GM21447 (cell line): ENCODE data around the gene EHBP1.

ENCODE experiments used
- ATAC-seq: cut with Tn5 transposase; IDR thresholded peaks from one replicate; pipeline ENCODE4 v1.9.1; 2021; ENCODE audit not compliant: unreplicated experiment

Gene EHBP1

DNA sequence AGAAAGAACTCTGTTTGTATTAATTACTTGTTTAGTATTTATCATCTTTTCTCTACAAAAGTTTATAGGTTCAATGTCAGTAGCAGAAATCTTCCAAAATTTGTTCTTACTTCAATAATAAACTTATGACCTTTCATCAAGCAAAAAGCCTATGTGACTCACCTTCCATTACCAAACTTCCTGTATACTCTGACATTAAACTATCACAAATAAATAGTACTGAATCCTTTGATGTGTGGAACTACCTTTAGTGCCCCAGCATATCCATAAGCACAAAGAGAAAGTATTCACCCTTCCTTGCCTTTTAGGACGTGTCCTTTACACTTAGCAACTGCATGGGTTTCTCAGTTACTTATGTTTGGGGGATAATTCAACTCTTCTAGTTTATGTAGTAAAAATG, 166.0 kb downstream of the EHBP1 start:
- ATAC-seq, result no peak

DNA sequence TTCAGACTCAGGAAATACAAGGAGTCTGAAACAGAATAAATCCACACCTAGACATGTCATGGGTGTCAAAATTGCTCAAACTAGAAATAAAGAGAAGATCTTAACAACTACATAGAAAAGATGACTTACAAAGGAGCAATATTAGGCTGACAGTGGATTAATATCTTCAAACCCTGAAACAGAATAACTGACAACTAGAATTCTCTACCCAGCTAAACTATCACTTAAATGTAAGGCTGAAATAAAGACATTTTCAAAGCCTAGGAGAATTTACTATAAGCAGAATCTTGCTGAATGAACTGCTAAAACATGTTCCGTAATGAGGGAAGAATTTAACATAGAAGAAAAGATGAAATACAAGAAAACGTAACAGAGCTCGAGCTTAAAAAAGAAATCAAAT, 168.1 kb downstream of the EHBP1 start:
- ATAC-seq, result no peak

DNA sequence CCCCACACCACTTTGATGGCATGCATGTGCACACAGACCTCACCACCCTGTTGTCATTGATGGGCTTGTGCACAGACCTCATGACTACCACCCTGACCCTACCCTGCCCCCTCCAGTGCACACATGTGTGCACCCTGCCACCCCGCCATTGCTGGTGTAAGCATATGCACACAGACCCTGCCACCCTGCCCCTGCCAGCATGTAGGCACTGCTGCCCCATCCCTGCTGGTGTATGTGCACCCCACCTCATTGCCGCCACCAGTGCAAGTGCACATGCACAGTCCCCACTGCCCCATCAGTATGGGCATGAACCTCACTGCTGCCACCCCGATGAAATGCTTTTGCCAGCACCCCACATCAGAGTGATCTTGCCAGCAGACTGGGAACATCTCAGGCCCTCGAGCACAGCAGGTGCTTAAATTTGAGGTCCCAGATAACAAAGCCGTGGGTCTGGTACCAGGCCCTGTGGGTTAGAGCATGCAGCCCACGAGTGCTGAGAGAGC, 169.4 kb downstream of the EHBP1 start:
- ATAC-seq, result no peak

DNA sequence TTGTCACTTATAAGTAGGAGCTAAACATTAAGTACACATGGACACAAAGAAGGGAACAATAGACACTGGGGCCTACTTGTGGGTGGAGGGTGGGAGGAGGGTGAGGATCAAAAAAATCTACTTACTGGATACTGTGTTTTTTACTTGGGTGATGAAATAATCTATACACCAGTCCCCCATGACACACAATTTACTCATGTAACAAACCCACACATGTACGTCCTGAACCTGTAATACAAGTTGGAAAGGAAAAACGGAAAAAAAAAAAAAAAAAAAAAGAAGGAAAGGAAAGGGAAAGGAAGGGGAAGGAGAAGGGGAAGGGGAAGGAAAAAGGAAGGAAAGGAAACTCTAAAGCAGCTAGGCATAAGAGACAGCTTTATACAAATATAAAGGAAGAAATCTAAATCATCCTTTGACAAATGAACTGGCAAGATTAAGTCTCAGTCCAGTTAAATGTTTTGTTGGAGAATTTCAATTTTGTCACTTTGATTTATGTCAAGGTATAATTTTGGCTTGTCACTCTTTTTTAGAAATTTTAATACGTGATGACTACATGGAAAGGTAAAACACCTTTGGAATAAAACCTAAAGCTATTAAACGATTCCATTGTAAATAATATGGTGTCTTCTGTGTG, 175.8 kb downstream of the EHBP1 start:
- no peak for ATAC-seq

DNA sequence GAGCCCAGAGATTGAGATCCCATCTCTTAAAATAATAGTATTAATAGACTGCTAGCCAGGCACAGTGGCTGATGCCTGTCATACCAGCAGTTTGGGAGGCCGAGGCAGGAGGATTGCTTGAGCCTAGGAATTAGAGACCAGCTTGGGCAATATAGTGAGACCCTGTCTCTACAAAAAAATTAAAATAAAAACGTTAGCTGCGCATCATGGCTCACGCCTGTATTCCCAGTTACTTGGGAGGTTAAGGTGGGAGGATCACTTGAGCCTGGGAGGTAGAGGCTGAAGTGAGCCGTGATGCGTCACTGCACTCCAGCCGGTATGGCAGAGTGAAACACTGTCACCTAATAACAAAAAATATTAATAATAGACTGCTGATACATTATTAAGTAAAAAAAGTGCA, 178.1 kb downstream of the EHBP1 start:
- no peak for ATAC-seq

DNA sequence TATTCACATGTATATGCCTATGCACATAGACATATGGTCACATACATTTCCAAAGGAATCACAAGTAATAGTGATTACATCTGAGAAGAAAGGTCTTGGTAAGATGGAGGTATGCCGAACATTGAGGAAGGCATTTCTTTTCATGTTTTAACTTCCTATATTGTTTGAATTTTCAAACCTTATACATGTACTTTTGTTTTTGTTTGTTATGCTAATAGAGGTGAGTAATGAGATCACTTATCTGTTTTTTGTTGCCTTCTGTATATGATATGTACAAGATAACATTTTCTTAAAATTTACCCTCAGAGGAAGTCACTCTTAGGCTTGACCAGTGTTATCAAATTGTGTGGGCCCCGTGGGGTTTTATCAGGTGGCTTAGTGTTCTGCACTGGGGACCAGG, 178.6 kb downstream of the EHBP1 start:
- no peak for ATAC-seq

DNA sequence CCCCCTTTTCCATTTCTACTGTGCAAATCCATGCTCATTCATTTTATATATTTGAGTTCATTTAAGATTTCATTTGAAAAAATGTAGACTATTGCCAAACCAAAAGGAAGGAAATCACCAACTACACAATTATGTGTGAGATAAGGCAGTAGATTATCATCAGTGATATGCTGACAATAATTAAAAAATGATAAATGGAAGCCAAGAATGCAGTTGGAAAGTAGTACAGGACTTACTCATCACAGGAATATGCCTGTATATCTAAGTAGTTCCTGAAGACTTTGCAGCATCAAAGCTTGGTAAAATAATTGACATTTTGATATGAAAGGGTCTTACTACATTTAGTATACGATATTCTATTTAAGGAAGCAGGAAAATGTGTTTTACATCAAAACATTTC, 179.0 kb downstream of the EHBP1 start:
- ATAC-seq, result no peak

DNA sequence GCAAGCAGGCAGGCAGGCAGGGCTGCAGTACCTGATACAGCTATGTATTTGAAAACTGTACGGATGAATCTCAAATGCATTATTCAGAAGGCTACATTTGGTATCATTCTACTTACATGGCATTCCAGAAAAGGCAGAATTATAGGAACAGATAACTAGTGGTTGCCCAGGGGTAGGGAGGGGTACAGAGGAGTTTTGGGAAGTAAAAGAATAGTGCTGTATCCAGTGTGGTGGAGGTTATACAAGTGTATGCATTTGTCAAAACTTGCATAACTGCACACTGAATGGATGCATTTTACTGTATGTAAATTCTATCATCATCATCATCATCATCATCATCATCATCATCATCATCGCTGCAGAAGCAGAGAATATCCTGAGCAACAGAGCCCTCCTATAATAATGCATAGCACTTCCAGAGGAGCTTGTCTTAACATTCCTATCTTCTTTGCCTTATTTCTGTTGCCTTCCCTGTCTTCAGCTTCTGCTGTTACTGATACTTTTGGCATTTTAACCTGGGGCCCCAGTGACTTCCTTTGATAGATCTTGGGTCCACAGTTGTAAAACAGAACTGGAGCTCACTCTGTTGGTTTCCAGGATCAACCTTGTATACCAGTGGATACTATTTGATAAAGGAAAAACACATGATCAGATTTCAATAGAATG, 189.6 kb downstream of the EHBP1 start:
- no peak for ATAC-seq

DNA sequence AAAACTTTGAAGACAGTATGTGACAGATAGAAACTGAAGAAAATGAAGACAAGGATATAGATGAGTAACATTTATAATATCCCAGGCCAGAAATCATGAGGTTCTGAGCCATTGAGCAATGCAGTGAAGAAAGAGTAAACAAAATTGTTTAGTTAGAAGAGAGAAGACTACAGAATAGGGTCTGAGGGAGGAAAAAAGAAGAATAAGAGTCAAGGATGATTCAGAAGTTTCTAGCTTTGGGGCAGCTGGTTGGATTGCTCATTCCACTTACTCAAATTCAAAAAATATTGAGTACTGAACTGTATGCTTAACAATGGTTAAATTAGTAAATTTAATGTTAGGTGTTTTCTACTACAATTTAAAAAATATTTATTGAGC, 190.1 kb downstream of the EHBP1 start:
- no peak for ATAC-seq

DNA sequence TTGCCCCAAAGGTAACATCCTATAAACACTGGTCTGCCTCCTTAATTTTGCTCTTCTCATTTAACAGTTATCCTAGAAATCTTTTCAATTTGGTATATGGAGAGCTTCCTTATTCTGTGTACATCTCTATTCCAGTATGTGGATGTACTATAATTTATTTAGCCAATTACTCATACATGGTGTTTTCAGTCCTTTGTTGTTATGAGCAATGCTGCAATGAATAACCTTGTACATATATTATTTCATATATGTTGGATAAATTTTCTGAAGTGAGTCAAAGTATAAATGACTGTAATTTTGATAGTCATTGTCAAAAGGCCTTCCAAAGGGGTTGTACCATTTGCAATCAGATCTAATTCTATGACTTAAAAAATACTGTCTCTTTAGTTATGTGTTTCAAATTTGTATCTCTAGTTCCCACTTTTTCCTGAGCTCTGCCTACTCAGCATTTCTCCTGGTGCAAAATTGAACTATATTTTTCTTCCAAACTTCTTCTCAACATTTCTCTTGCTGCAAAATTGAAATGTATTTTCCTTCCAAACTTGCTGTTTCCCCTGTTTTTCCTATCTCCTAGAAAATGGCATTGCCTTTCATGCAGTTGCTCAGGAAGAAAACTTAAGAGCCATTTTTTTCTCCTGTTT, 191.8 kb downstream of the EHBP1 start:
- ATAC-seq, result no peak

DNA sequence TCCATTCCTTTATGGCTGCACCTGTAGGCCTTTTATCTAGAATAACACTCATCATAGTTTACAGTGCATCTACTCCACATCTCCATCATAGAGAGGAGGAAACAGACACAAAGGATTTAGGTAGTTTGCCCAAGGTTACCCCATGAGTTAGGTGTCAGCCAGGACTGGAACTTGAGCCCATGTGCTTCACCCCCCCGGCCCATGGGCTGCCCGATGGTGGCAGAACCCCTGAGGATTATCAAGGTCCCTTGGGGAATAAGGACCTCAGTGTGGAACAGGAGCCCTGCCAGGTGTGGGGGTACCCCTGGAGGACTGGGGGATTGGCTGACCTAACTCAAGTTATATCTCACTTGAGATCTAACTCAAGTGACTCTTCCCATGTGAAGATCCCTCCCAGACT, 198.8 kb downstream of the EHBP1 start:
- no peak for ATAC-seq

DNA sequence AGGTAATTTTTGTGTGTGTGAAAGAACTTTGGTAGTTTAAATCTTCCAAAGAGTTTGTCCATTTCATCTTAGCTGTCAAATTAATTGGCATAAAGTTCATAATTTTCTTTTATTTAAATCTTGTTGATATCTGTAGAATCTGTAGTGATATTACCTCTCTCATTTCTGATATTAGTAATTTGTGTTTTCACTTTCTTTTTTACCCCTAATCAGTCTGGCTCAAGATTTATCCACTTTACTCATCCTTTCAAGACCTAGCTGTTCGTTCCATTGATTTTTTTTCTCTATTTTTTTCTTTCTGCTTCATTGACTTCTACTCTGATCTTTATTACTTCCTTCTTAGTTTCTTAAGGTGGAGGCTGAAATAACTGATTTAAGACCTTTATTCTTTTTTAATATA, 202.6 kb downstream of the EHBP1 start:
- ATAC-seq, result no peak

DNA sequence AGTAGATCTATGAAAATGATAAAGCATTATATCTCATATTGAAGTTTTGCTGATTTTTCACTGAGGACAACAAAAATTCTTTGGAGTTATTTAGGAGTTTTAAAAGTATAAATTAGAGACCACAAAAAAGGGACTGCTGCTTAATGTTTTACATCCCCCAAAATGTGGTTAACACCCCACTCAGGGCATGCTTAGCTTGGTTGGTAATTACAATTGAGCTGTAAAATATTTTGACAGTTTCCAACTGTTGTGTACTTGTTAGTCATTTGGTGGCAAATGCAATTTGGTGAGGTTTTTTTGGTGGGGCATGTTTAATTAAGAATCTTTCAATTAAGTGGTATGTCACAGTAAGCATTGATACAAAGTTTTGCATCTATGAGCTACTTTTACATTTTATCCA, 207.8 kb downstream of the EHBP1 start:
- no peak for ATAC-seq

DNA sequence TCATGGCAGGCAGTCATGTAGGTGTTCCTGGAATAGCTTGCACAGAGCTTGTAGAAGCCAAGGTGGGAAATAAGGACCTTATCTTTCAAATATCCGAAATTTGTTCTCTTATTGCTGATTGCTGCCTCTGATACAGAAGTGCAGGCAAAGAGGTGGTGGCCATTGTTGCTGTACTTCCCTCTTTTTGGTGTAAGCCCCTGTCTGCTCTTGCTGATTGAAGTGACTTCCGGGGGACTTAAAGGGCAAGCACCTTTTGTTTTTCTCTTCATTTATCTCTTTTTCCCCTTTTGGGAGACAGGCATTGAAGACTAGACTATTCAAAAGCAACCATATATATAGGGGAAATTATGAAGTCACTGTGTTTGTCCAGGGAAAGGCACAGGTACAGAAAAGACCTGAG, 213.5 kb downstream of the EHBP1 start:
- ATAC-seq, result no peak

DNA sequence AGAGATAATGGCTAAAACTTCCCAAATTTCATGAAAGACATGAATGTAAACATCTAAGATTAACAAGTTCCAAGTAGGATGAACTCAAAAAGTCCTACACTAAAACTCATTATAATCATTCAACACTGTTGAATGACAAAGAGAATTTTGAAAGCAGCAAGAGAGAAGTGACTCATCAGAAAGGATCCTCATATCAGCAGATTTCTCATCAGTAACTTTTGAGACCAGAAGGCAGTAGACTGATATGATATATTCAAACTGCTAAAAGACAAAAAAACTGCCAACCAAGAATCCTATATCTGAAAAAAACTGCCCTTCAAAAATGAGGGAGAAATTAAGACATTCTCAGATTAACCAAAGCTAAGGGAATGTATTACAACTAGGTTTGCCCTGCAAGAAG, 214.6 kb downstream of the EHBP1 start:
- ATAC-seq, result no peak

DNA sequence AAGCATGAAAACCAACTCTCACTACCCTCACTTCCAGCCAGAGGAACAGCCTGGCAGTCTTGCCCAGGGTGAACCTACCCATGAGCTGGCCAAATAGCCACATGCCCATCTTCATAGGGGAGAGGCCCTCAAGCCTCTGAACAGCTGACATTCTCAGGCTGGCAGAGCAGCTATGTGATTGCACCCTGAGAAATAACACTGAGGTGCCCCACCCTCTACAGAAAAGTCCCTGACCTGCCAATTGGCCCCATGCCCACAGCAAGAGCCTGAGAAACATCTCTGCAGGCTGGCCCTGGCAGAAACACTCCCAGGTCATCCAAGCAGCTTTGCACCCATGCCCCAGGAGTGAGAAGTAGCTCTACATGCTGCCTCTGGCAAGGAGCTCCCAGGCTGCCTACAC, 217.7 kb downstream of the EHBP1 start:
- ATAC-seq, result no peak

DNA sequence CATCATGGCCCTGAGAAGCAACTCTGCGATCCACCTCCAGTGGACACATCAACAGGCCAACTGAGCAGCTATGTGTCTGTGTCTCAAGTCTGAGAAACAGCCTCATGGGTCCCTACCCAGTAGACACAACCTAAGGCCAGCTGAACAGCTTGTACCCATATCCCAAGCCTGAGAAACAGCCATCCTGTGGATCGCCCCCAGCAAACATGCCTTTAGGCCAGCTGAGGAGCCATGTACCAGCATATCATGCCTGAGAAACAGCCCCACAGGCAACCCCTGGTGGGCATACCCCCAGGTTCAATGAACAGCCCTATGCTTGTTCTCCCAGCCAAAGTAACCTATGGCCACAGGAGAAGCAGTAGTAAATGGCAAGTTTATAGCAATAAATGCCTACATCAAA, 218.4 kb downstream of the EHBP1 start:
- ATAC-seq, result no peak

DNA sequence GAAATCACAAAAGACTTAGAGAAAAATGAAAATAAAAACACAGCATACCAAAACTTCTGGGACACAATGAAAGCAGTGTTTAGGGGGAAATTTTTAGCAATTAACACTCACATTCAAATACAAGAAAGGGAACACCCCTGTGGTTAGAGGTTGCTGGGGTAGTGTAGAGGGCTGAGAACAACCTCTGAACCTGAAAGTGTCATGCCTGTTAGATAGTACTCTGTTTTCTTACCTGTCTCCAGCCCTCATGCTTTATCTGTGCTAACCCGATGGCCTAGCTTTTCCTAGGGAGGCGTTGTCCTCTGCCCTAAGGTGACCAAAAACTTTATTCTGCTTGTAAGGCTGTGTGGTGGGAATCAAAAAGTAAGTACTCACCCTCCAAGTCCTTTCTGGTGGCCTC, 222.5 kb downstream of the EHBP1 start:
- ATAC-seq, result no peak

DNA sequence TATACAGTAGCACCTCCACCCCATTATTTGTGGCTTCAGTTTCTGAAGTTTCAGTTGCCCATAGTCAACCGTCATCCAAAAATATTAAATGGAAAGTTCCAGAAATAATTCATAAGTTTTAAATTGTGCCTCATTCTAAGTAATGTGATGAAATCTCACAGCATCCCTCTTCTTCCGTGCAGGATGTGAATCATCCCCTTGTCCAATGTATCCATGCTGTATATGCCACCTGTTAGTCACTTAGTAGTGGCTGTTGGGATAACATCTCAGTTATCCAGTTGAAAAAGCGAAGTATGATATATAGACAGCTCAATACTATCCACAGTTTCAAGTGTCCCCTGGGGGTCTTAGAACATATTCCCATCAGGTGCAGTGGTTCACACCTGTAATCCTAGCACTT, 226.0 kb downstream of the EHBP1 start:
- no peak for ATAC-seq

DNA sequence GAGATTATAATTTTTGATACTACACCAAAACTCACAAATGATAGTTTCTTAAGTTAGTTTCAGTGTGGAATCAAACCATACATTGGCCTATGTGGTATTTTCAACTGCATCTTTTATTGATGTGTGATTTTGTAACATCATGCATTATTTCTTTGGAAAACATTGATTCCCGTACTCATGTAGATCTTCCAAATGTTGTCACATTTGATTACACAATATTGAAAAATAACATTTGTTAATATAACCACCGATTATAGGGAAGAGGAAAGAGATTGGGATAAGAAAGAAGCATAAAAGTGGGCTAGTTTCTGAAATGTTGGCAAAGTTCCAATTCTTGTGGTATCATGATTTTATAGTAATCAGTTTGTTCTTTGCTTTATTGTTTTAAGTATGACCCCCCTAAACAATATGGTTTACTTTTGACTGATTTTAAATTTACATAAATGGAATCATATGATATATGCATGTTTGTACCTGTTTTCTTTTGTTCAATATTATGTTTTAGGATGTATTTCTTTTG, 227.9 kb downstream of the EHBP1 start:
- no peak for ATAC-seq

DNA sequence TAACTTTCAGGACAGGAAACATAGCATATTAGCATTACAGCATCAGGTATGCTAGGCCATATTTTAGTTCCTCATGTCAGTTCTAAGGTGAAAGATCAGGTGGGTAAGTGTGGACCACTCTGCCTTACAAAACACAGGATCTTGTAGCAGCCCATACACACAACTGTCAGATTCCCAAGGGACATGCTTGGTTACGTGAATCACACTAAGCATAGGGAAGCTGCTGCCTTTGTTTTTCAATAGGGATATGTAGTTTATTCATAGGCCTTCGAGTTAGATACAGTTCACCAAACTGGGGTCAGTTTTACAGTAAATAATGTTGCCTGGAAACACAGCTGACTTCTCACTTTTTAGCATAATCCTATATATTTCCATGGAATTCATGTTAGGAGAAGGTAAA, 229.0 kb downstream of the EHBP1 start:
- no peak for ATAC-seq

DNA sequence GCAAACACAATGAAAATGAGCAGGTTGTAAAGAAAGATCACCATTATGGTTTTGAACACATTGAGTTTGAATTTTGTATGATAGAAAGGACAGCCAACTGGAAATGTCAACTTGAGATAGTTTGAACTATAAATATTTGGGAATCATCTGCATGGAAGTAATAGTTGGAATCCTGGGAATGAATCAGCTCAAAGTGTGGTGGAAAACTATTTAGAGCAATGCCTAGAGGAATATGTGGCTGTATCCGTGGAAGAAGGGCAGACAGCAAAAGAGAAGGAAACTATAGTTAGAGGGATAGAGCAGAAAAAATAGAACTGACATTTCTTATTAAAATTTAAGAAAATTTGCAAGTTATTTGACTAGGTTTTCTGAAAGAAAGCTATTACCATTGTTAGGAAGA, 232.6 kb downstream of the EHBP1 start:
- ATAC-seq, result no peak
